Measurements from ENCODE around the gene RFX6. TPM values are rescaled to one million over a fixed set of nuclear protein-coding genes. Genes with fewer than 3 reads are reported as not detected.

RFX6 gene
- total and polyA plus RNA-seq, 4 donors, result not detected

DNA sequence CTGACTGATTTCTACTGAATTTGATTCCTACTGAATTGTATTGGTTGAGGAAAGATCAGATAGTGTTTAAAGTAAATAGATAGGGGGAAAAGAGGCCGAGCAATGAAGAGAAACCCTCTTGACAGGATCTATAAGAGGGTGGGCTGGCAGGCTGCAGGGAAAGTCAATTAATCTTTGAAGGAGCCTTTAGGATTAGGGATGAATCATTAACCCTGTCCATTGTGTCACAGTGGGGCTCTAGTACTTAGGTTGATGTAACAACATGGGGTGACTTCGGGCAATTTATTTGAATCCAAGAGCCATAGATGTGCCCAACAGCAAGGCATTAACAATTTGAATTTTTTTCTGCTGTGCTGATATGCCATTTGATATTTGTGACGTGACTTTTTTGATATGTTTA is 7.5 kb downstream of the RFX6 start:
- Histone ChIP-seq H3K4me1 (ENCODE audit: control insufficient read depth in 1 of 2, insufficient read depth in 2 of 2, low read length in 2 of 2) (no peaks in the 10 kb centered on the region), H3K4me3 (ENCODE audit: low read length in 2 of 2) (no peak overlapping the region), H3K27me3 (ENCODE audit: control insufficient read depth in 1 of 2, insufficient read depth in 2 of 2, low read length in 1 of 2) (no peaks in the 10 kb centered on the region), H3K36me3 (ENCODE audit: control insufficient read depth in 1 of 2, insufficient read depth in 2 of 2, low read length in 1 of 2) (no peaks in the 10 kb centered on the region), H3K27ac (ENCODE audit: low read depth in 1 of 2, low read length in 2 of 2) (no peak overlapping the region), H3K9me3 (ENCODE audit: control insufficient read depth, low read length) (no peaks in the 10 kb centered on the region)
- ATAC-seq (ENCODE audit: low FRiP score) (no peak), DNase-seq (no peak)
- WGBS, 2 donors, result 58 to 71% methylated on average over 3 of the region's 3 CpGs
- intact Hi-C loops (cut with DNase I), result no loop called here

DNA sequence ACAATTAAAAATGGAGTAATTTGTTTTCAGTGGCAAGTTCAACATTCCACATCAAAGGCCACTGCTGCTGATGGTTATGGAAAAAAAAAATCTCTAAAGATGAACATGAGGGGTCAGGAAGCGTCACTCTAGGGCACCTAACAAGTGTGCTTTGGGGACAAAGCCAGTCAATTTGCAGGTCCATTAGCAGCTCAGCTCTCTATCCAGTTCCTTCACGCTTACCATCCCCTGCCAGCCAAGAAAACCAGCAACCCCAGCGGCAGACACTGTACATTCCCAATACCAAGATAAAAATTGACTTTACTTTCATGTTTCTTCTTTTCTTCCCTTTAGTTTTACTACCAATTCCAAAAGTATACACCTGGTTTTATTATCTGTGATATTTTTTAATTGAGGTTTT is 10.1 kb downstream of the RFX6 start:
- no peak for ATAC-seq (ENCODE audit: low FRiP score)
- intact Hi-C loops (cut with DNase I), result no loop called here
- H3K9me3 ChIP-seq (ENCODE audit: control insufficient read depth, low read length), result no peaks in the 10 kb centered on the region
- no peak overlapping the region for H3K27ac ChIP-seq (ENCODE audit: low read depth in 1 of 2, low read length in 2 of 2)
- no peak overlapping the region for H3K4me3 ChIP-seq (ENCODE audit: low read length in 2 of 2)
- no peaks in the 10 kb centered on the region for H3K36me3 ChIP-seq (ENCODE audit: control insufficient read depth in 1 of 2, insufficient read depth in 2 of 2, low read length in 1 of 2)
- no peaks in the 10 kb centered on the region for H3K4me1 ChIP-seq (ENCODE audit: control insufficient read depth in 1 of 2, insufficient read depth in 2 of 2, low read length in 2 of 2)
- no peak for DNase-seq
- WGBS, 2 donors, result 41 to 47% methylated on average over 3 of the region's 3 CpGs
- no peaks in the 10 kb centered on the region for H3K27me3 ChIP-seq (ENCODE audit: control insufficient read depth in 1 of 2, insufficient read depth in 2 of 2, low read length in 1 of 2)

DNA sequence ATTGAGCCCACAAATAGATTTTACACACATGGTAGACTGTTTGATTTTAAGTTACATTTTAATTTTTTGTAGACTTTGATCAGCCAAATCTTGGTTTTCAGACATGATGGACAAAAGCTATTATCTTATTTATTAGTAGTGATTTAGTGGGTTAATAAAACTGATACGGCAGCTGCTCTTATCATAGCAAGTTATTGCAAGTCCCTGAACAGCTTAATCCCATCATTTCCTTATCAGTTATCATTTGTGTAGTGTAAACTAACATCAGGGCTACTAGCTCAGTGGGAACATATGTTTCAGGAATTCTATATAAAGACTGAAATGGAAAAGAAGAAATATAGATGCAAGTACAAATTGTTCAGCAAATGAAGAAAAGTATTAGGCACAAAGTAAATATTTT is 10.9 kb downstream of the RFX6 start:
- DNase-seq (no peak), ATAC-seq (ENCODE audit: low FRiP score) (no peak)
- H3K4me3 ChIP-seq (ENCODE audit: low read length in 2 of 2), result no peak overlapping the region
- H3K9me3 ChIP-seq (ENCODE audit: control insufficient read depth, low read length), result no peaks in the 10 kb centered on the region
- WGBS, 2 donors, result 29 to 38% methylated on average over 1 of the region's 1 CpG
- H3K36me3 ChIP-seq (ENCODE audit: control insufficient read depth in 1 of 2, insufficient read depth in 2 of 2, low read length in 1 of 2), result no peaks in the 10 kb centered on the region
- no peak overlapping the region for H3K27ac ChIP-seq (ENCODE audit: low read depth in 1 of 2, low read length in 2 of 2)
- intact Hi-C loops (cut with DNase I), result no loop called here
- no peaks in the 10 kb centered on the region for H3K27me3 ChIP-seq (ENCODE audit: control insufficient read depth in 1 of 2, insufficient read depth in 2 of 2, low read length in 1 of 2)
- no peaks in the 10 kb centered on the region for H3K4me1 ChIP-seq (ENCODE audit: control insufficient read depth in 1 of 2, insufficient read depth in 2 of 2, low read length in 2 of 2)

DNA sequence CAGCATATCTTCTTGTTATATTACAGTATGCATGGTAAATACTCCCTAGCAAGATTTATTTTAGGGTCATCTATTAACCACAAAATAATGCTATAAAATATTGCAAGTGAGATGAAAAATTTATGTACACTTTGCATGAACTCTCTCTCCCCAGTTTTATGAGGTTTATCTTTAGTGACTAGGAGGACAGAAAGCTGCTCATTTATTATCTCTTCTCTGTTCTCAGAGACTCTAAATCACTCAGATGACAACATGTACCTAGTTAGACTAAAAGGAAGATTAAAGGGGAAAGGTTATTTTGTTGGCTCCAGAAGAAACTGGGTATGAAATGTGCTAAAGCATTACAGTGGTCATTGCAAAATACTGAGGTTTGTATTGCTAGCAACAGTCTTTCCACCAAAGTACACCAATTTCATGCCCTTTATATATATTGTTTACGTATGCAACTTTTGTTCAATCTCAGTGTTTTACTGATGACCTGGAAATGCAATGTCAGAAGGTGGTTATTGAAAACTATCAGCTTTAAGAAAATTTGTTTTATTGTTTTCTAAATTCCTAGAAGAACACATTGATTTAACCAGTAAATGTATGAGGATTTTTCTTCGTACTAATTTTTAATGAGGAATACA is 11.8 kb downstream of the RFX6 start:
- intact Hi-C loops (cut with DNase I), result no loop called here
- ATAC-seq (ENCODE audit: low FRiP score) (no peak), DNase-seq (no peak)
- Histone ChIP-seq H3K36me3 (ENCODE audit: control insufficient read depth in 1 of 2, insufficient read depth in 2 of 2, low read length in 1 of 2) (no peaks in the 10 kb centered on the region), H3K27ac (ENCODE audit: low read depth in 1 of 2, low read length in 2 of 2) (no peak overlapping the region), H3K9me3 (ENCODE audit: control insufficient read depth, low read length) (no peaks in the 10 kb centered on the region), H3K4me3 (ENCODE audit: low read length in 2 of 2) (no peak overlapping the region), H3K27me3 (ENCODE audit: control insufficient read depth in 1 of 2, insufficient read depth in 2 of 2, low read length in 1 of 2) (no peaks in the 10 kb centered on the region), H3K4me1 (ENCODE audit: control insufficient read depth in 1 of 2, insufficient read depth in 2 of 2, low read length in 2 of 2) (no peaks in the 10 kb centered on the region)
- 84 to 89% methylated on average over 2 of the region's 2 CpGs for WGBS, 2 donors

DNA sequence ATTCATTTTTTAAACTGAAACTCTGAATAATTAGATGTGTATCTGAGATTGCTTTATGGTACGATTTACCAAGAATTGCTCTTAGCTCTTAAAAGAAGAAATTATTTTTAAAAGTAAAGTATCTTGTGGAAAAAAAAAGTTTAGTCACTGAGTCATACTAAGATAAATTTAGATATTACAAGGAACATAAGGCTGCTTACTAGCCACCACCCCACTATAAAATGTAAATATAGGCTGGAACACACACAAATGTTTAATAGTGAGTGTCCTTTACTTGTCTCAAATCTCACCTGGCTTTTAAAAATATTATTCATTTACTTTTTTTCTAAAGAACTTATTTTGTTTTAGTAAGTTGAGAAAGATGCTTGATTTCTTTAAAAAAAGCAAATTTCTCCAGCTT is 17.6 kb downstream of the RFX6 start:
- intact Hi-C loops (cut with DNase I), result no loop called here
- Histone ChIP-seq H3K27me3 (ENCODE audit: control insufficient read depth in 1 of 2, insufficient read depth in 2 of 2, low read length in 1 of 2) (no peaks in the 10 kb centered on the region), H3K9me3 (ENCODE audit: control insufficient read depth, low read length) (no peaks in the 10 kb centered on the region), H3K4me3 (ENCODE audit: low read length in 2 of 2) (no peak overlapping the region), H3K4me1 (ENCODE audit: control insufficient read depth in 1 of 2, insufficient read depth in 2 of 2, low read length in 2 of 2) (no peaks in the 10 kb centered on the region), H3K36me3 (ENCODE audit: control insufficient read depth in 1 of 2, insufficient read depth in 2 of 2, low read length in 1 of 2) (no peaks in the 10 kb centered on the region), H3K27ac (ENCODE audit: low read depth in 1 of 2, low read length in 2 of 2) (no peak overlapping the region)
- ATAC-seq (ENCODE audit: low FRiP score) (no peak), DNase-seq (no peak)
- 39 to 46% methylated on average over 1 of the region's 1 CpG for WGBS, 2 donors

DNA sequence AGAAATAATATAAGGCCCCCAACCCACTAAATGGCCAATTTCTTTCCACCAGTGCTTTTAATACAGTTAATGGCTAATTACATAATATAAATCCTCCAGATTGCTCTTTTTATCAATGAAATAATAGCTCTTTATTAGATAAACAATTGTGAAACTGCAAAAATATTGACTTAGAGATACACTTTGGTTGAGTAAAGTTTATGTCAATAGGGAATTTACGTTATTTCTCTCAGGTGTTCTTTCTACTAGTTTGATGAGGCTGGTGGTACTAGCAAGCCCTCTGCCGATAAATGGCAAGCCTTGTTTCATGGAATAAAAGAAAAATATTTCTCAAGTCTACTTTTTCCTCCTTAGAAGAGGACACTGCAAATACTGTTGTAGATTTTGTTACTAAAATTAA is 18.9 kb downstream of the RFX6 start:
- H3K36me3 ChIP-seq (ENCODE audit: control insufficient read depth in 1 of 2, insufficient read depth in 2 of 2, low read length in 1 of 2), result no peaks in the 10 kb centered on the region
- WGBS, 2 donors, result 66 to 77% methylated on average over 2 of the region's 2 CpGs
- intact Hi-C loops (cut with DNase I), result no loop called here
- DNase-seq (no peak), ATAC-seq (ENCODE audit: low FRiP score) (no peak)
- no peaks in the 10 kb centered on the region for H3K27me3 ChIP-seq (ENCODE audit: control insufficient read depth in 1 of 2, insufficient read depth in 2 of 2, low read length in 1 of 2)
- no peak overlapping the region for H3K27ac ChIP-seq (ENCODE audit: low read depth in 1 of 2, low read length in 2 of 2)
- H3K4me1 ChIP-seq (ENCODE audit: control insufficient read depth in 1 of 2, insufficient read depth in 2 of 2, low read length in 2 of 2), result no peaks in the 10 kb centered on the region
- no peaks in the 10 kb centered on the region for H3K9me3 ChIP-seq (ENCODE audit: control insufficient read depth, low read length)
- H3K4me3 ChIP-seq (ENCODE audit: low read length in 2 of 2), result no peak overlapping the region

DNA sequence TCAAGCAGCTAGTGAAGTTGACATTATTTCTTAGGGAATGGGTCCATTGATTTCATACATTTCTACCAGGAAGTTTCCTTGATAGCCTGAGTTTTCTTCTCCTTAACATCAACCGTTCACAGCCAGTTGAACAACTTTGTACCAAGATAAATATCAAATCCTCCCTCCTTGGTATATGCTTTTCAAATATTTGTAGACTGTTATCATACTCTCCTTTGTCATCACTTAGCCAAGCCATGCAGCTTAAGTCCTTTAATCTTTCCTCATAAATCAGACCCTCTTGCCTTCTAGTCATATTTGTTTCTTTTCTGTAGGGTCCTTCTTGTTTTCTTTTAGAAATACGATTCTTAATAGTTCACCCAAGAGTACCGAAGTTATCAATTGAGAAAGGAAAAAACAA is 25.6 kb downstream of the RFX6 start:
- no peaks in the 10 kb centered on the region for H3K36me3 ChIP-seq (ENCODE audit: control insufficient read depth in 1 of 2, insufficient read depth in 2 of 2, low read length in 1 of 2)
- no peak for ATAC-seq (ENCODE audit: low FRiP score)
- intact Hi-C loops (cut with DNase I), result no loop called here

GRCh38 chr6:116922853-116923548 is 46.0 kb downstream of the RFX6 start:
- Histone ChIP-seq H3K27me3 (ENCODE audit: control insufficient read depth in 1 of 2, insufficient read depth in 2 of 2, low read length in 1 of 2) (peaks cover 0 to 2% of the 10 kb centered on the region in 2 donors), H3K4me1 (ENCODE audit: control insufficient read depth in 1 of 2, insufficient read depth in 2 of 2, low read length in 2 of 2) (no peaks in the 10 kb centered on the region), H3K4me3 (ENCODE audit: low read length in 2 of 2) (no peak overlapping the region), H3K27ac (ENCODE audit: low read depth in 1 of 2, low read length in 2 of 2) (no peak overlapping the region), H3K9me3 (ENCODE audit: control insufficient read depth, low read length) (no peaks in the 10 kb centered on the region), H3K36me3 (ENCODE audit: control insufficient read depth in 1 of 2, insufficient read depth in 2 of 2, low read length in 1 of 2) (no peaks in the 10 kb centered on the region)
- WGBS, 2 donors, result 72 to 73% methylated on average over 4 of the region's 4 CpGs
- intact Hi-C loops (cut with DNase I), result no loop called here
- DNase-seq, result no peak
- ATAC-seq (ENCODE audit: low FRiP score), result no peak

More for the DNA sequence above, 25.6 kb downstream of the RFX6 start:
- H3K4me3 ChIP-seq (ENCODE audit: low read length in 2 of 2), result no peak overlapping the region
- no peak for DNase-seq
- no peaks in the 10 kb centered on the region for H3K27me3 ChIP-seq (ENCODE audit: control insufficient read depth in 1 of 2, insufficient read depth in 2 of 2, low read length in 1 of 2)
- H3K27ac ChIP-seq (ENCODE audit: low read depth in 1 of 2, low read length in 2 of 2), result no peak overlapping the region
- no peaks in the 10 kb centered on the region for H3K9me3 ChIP-seq (ENCODE audit: control insufficient read depth, low read length)
- WGBS, 2 donors, result 22 to 33% methylated on average over 3 of the region's 3 CpGs
- H3K4me1 ChIP-seq (ENCODE audit: control insufficient read depth in 1 of 2, insufficient read depth in 2 of 2, low read length in 2 of 2), result no peaks in the 10 kb centered on the region

DNA sequence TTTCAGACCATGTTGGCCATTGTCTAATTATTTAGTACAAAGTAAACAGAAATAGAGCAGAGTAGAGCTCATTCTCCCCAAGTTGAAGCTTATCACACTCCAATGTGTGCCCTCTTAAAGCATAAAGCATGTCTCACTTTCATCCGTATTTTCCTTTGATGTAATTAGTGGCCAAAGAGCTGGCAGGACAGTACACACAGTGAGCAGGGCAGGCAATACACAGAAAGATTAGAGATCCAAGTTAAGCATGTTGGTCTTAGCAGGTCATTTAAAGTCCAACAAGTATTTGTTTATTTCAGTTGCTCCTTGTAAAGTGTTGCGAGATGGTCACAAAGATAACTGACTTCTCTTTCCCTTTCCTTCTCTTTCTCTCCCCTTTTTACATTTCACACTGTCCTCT is 47.2 kb downstream of the RFX6 start:
- peaks cover 0 to 2% of the 10 kb centered on the region in 2 donors for H3K27me3 ChIP-seq (ENCODE audit: control insufficient read depth in 1 of 2, insufficient read depth in 2 of 2, low read length in 1 of 2)
- H3K4me3 ChIP-seq (ENCODE audit: low read length in 2 of 2), result no peak overlapping the region
- intact Hi-C loops (cut with DNase I), result no loop called here
- H3K27ac ChIP-seq (ENCODE audit: low read depth in 1 of 2, low read length in 2 of 2), result no peak overlapping the region
- no peak for ATAC-seq (ENCODE audit: low FRiP score)
- no peaks in the 10 kb centered on the region for H3K36me3 ChIP-seq (ENCODE audit: control insufficient read depth in 1 of 2, insufficient read depth in 2 of 2, low read length in 1 of 2)
- H3K4me1 ChIP-seq (ENCODE audit: control insufficient read depth in 1 of 2, insufficient read depth in 2 of 2, low read length in 2 of 2), result no peaks in the 10 kb centered on the region
- H3K9me3 ChIP-seq (ENCODE audit: control insufficient read depth, low read length), result no peaks in the 10 kb centered on the region
- DNase-seq, result no peak
- WGBS, 2 donors, result 37 to 46% methylated on average over 2 of the region's 2 CpGs
